Karpas-422 (cell line): ENCODE data around the gene KCNH1. TPM values are rescaled to one million over a fixed set of nuclear protein-coding genes. Genes with fewer than 3 reads are reported as not detected.
A peak's percentile ranks its signal among the peaks of the same experiment; 100 is the strongest.

Experiments
- DNase-seq: peaks from one replicate; pipeline ENCODE4 v3.0.0-alpha.2; 2015
- H2AFZ ChIP-seq: fragments of 200-600 bp; sonication (generic); 2 replicates; pipeline ENCODE4 v1.6.1; 2014; ENCODE audit warnings: antibody characterized with exemption, low read length, mixed read lengths
- H3K27ac ChIP-seq: fragments of 200-600 bp; sonication (generic); 2 replicates; pipeline ENCODE4 v1.5.1; 2014; ENCODE audit warnings: mild to moderate bottlenecking, low read length, moderate library complexity
- H3K27me3 ChIP-seq: fragments of 200-600 bp; sonication (generic); 2 replicates; pipeline ENCODE4 v1.6.1; 2014; ENCODE audit warnings: low read length, mixed read lengths
- H3K36me3 ChIP-seq: fragments of 200-600 bp; sonication (generic); 2 replicates; pipeline ENCODE4 v1.6.1; 2014; ENCODE audit warnings: low read length, mixed read lengths; ENCODE audit not compliant: insufficient read depth
- H3K4me1 ChIP-seq: fragments of 200-600 bp; sonication (generic); 2 replicates; pipeline ENCODE4 v1.6.1; 2014; ENCODE audit warnings: mild to moderate bottlenecking, low read length, mixed read lengths
- H3K4me2 ChIP-seq: fragments of 200-600 bp; sonication (generic); 2 replicates; pipeline ENCODE4 v1.6.1; 2014; ENCODE audit warnings: low read length, low read depth, mild to moderate bottlenecking; ENCODE audit not compliant: poor library complexity, severe bottlenecking
- H3K4me3 ChIP-seq: fragments of 200-600 bp; sonication (generic); 2 replicates; pipeline ENCODE4 v1.5.1; 2014; ENCODE audit warnings: mild to moderate bottlenecking, antibody characterized with exemption, low read length, mixed read lengths
- H3K79me2 ChIP-seq: fragments of 200-600 bp; sonication (generic); 2 replicates; pipeline ENCODE4 v1.6.1; 2014; ENCODE audit warnings: mild to moderate bottlenecking, low read length, mixed read lengths
- H3K9ac ChIP-seq: fragments of 200-600 bp; sonication (generic); 2 replicates; pipeline ENCODE4 v1.6.0; 2014; ENCODE audit warnings: low read length
- H3K9me2 ChIP-seq: fragments of 200-600 bp; sonication (generic), shearing (Covaris generic); replicated peaks from 2 replicates; pipeline ENCODE4 v1.6.0; 2014; ENCODE audit warnings: mild to moderate bottlenecking, low read length, moderate library complexity; ENCODE audit not compliant: insufficient read depth
- H3K9me3 ChIP-seq: fragments of 300-700, 200-600 bp; sonication (generic); 2 replicates; pipeline ENCODE4 v1.6.1; 2014; ENCODE audit warnings: low read length, mixed read lengths
- H4K20me1 ChIP-seq: fragments of 200-600 bp; sonication (generic); 2 replicates; pipeline ENCODE4 v1.6.1; 2014; ENCODE audit warnings: mild to moderate bottlenecking, antibody characterized with exemption, low read length, low read depth; ENCODE audit not compliant: insufficient read depth
- total RNA-seq: library from RNA; depleted of rRNA; stranded (reverse); fragments of >200 nt; shearing (Covaris generic); gene quantifications from 2 replicates; pipeline ENCODE4 v1.2.3, GENCODE V29; 2014; ENCODE audit warnings: low replicate concordance

KCNH1 gene
- total RNA-seq, 1 experiment from 2014 or later, result not detected

DNA sequence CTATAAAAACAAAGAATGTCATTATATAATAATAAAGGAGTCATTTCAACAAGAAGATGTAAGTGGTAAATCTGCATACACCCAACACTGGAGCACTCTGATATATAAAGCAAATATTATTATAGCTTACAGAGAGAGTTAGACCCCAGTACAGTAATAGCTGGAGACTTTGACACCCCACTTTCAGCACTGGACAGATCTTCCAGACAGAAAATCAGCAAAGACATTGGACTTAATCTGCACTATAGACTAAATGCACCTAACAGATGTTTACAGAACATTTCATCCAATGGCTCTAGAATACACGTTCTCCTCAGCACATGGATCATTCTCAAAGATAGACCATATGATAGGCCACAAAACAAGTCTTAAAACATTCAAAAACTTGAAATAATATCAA is 20.0 kb upstream of the KCNH1 start:
- H3K79me2 ChIP-seq, result no peaks in the 10 kb centered on the region
- no peaks in the 10 kb centered on the region for H3K9me2 ChIP-seq
- no peak overlapping the region for H3K9ac ChIP-seq
- H2AFZ ChIP-seq, result no peak overlapping the region
- no peak overlapping the region for H3K4me2 ChIP-seq
- no peaks in the 10 kb centered on the region for H3K36me3 ChIP-seq
- no peak overlapping the region for H3K27ac ChIP-seq
- no peaks in the 10 kb centered on the region for H3K9me3 ChIP-seq
- no peaks in the 10 kb centered on the region for H3K27me3 ChIP-seq
- no peak for DNase-seq
- H3K4me3 ChIP-seq, result no peak overlapping the region
- no peaks in the 10 kb centered on the region for H3K4me1 ChIP-seq
- H4K20me1 ChIP-seq, result no peaks in the 10 kb centered on the region

GRCh38 chr1:211148366-211148765 is 14.4 kb upstream of the KCNH1 start:
- no peaks in the 10 kb centered on the region for H3K9me2 ChIP-seq
- no peaks in the 10 kb centered on the region for H4K20me1 ChIP-seq
- no peak overlapping the region for H2AFZ ChIP-seq
- H3K36me3 ChIP-seq, result no peaks in the 10 kb centered on the region
- H3K27me3 ChIP-seq, result no peaks in the 10 kb centered on the region
- no peak overlapping the region for H3K27ac ChIP-seq
- H3K4me2 ChIP-seq, result no peak overlapping the region
- no peak overlapping the region for H3K4me3 ChIP-seq
- no peaks in the 10 kb centered on the region for H3K9me3 ChIP-seq
- H3K79me2 ChIP-seq, result no peaks in the 10 kb centered on the region
- DNase-seq, result no peak
- no peaks in the 10 kb centered on the region for H3K4me1 ChIP-seq
- no peak overlapping the region for H3K9ac ChIP-seq

DNA sequence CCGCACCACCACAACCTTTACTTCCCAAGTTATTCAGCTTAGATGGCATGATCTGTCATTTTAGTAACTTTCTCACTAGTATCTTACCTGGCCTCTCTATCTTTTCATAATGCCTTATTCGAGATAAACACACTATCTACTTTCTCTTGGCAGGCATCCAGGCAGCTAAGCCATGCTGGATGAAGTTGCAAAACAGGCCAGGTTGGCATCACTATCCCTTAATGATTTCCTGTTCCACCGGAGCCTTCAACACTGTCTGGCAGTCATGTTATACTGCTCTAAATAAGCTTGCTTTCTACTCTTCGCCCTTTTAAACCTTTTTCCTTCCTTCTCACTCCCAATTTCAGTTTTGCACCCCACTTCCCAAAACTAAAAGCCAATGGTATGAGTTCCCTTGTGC is 12.0 kb upstream of the KCNH1 start:
- Histone ChIP-seq H3K9me2 (no peaks in the 10 kb centered on the region), H3K27ac (no peak overlapping the region), H3K9me3 (no peaks in the 10 kb centered on the region), H3K4me2 (no peak overlapping the region), H2AFZ (no peak overlapping the region), H4K20me1 (no peaks in the 10 kb centered on the region), H3K4me1 (no peaks in the 10 kb centered on the region), H3K27me3 (no peaks in the 10 kb centered on the region), H3K4me3 (no peak overlapping the region), H3K9ac (no peak overlapping the region), H3K36me3 (no peaks in the 10 kb centered on the region), H3K79me2 (no peaks in the 10 kb centered on the region)
- DNase-seq, result no peak

GRCh38 chr1:211135342-211135950 is 1.5 kb upstream of the KCNH1 start:
- H3K9me2 ChIP-seq, result no peaks in the 10 kb centered on the region
- DNase-seq, result peak; percentile 80
- no peak overlapping the region for H3K4me3 ChIP-seq
- H3K36me3 ChIP-seq, result no peaks in the 10 kb centered on the region
- H4K20me1 ChIP-seq, result no peaks in the 10 kb centered on the region
- no peak overlapping the region for H3K27ac ChIP-seq
- H2AFZ ChIP-seq, result no peak overlapping the region
- no peak overlapping the region for H3K4me2 ChIP-seq
- no peaks in the 10 kb centered on the region for H3K79me2 ChIP-seq
- no peaks in the 10 kb centered on the region for H3K4me1 ChIP-seq
- H3K27me3 ChIP-seq, result no peaks in the 10 kb centered on the region
- H3K9me3 ChIP-seq, result no peaks in the 10 kb centered on the region
- no peak overlapping the region for H3K9ac ChIP-seq

DNA sequence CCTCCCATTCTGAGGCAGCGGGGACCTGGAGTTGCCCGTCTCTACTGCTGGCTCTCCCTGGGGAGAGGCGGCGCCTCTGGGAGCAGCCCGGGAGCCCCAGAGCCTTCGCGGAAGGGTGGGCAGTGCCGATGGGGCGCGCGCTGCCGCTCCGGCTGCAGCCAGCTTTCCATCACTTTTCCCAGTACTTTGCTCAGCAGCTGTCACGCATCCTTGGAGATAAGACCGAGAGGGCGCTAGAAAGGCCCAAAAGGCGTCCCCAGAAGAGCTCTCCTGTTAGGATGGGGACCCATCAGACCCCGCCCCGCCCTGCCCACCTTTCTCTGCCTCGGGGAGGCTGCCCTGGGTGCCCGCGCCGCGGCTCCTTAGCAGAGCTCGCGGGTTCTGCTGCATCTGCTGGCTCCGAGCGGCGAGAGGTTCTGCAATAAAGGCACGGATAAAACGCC is 534 bp downstream of the KCNH1 start:
- H3K27me3 ChIP-seq, result no peaks in the 10 kb centered on the region
- H3K27ac ChIP-seq, result no peak overlapping the region
- no peak overlapping the region for H2AFZ ChIP-seq
- no peaks in the 10 kb centered on the region for H3K36me3 ChIP-seq
- no peak overlapping the region for H3K4me2 ChIP-seq
- H3K9me3 ChIP-seq, result no peaks in the 10 kb centered on the region
- H3K4me3 ChIP-seq, result no peak overlapping the region
- H3K79me2 ChIP-seq, result no peaks in the 10 kb centered on the region
- no peak overlapping the region for H3K9ac ChIP-seq
- no peaks in the 10 kb centered on the region for H3K4me1 ChIP-seq
- H4K20me1 ChIP-seq, result no peaks in the 10 kb centered on the region
- DNase-seq, result no peak
- no peaks in the 10 kb centered on the region for H3K9me2 ChIP-seq

DNA sequence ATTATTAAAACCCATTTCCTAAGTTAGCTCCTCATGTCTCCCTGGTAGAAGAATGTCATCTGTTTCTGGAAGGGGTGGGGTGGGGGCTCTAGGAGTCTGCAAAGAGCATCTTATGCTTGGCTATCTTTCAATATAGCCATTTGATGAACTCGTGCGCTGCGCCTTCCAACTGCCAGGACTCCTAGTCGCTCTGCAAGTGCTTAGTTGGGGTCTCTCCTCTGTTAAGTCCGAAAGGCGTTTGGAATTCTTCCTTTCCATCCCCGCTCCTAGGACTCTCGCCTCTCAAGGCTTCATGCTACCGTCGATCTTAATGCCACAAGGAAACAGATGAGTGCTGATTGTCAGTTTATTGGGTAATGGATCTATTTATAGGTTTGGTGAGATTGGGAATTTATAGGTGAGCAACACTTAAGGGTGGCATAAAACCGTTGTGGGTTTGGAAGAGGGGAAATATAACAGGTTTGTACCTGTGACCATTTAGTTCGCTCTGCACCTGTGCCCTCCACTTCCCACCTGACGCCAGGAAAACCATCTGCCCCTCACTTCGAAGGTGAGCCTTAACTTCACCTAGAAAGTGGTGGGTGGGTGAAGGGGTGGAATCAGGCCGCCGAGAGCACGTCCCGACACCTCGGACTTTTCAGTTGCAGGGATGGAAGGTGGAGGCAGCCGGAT is 1.1 kb downstream of the KCNH1 start:
- H3K4me3 ChIP-seq, result no peak overlapping the region
- H3K9me2 ChIP-seq, result no peaks in the 10 kb centered on the region
- H2AFZ ChIP-seq, result no peak overlapping the region
- H3K9ac ChIP-seq, result no peak overlapping the region
- H3K27ac ChIP-seq, result no peak overlapping the region
- H3K9me3 ChIP-seq, result no peaks in the 10 kb centered on the region
- H3K36me3 ChIP-seq, result no peaks in the 10 kb centered on the region
- H3K79me2 ChIP-seq, result no peaks in the 10 kb centered on the region
- no peak overlapping the region for H3K4me2 ChIP-seq
- H4K20me1 ChIP-seq, result no peaks in the 10 kb centered on the region
- H3K4me1 ChIP-seq, result no peaks in the 10 kb centered on the region
- no peaks in the 10 kb centered on the region for H3K27me3 ChIP-seq
- no peak for DNase-seq

DNA sequence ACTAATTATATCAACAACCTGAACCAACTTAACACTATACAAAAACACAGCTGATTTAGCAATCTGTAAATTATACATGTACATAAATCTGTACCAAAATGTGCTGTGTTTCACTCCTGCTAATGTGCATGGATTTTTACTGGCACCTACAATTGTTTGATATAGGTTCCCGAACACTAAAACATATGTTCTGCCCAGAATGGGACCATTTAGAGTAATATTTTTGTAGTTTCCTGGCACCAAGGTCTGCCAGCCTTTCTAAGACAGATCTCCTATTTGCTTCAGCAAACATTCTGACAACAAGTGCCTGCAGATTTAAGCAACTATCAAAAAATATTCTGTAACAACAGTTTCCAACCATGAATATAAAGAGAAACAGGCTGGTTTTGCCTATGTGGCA is 4.2 kb downstream of the KCNH1 start:
- Histone ChIP-seq H3K9me2 (no peaks in the 10 kb centered on the region), H3K27ac (no peak overlapping the region), H3K9ac (no peak overlapping the region), H4K20me1 (no peaks in the 10 kb centered on the region), H3K4me1 (no peaks in the 10 kb centered on the region), H3K79me2 (no peaks in the 10 kb centered on the region), H3K4me3 (no peak overlapping the region), H2AFZ (no peak overlapping the region), H3K36me3 (no peaks in the 10 kb centered on the region), H3K27me3 (no peaks in the 10 kb centered on the region), H3K9me3 (no peaks in the 10 kb centered on the region), H3K4me2 (no peak overlapping the region)
- DNase-seq, result no peak

DNA sequence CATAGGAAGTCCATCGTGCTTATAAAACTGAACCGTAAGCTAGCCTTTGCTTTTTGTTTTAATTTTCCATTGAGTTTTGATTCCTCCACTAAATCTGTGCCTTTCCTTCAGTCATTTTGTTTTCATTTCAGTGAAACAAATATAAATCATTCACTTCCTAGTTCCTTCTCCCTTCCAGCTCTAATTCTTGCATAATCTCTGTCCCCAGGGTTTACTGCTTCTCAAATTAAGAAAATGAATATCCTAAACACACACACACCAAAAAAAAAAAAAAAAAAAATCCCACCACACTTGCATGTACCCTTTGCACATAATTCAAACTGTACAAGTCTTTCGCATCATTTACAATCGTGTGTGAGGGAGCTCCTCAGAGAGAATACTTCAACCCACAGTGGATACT is 6.8 kb downstream of the KCNH1 start:
- no peak for DNase-seq
- no peaks in the 10 kb centered on the region for H3K27me3 ChIP-seq
- no peak overlapping the region for H3K4me2 ChIP-seq
- H3K27ac ChIP-seq, result no peak overlapping the region
- no peaks in the 10 kb centered on the region for H3K9me2 ChIP-seq
- H3K4me3 ChIP-seq, result no peak overlapping the region
- no peaks in the 10 kb centered on the region for H3K79me2 ChIP-seq
- H3K9ac ChIP-seq, result no peak overlapping the region
- H3K4me1 ChIP-seq, result no peaks in the 10 kb centered on the region
- no peak overlapping the region for H2AFZ ChIP-seq
- no peaks in the 10 kb centered on the region for H3K9me3 ChIP-seq
- H3K36me3 ChIP-seq, result no peaks in the 10 kb centered on the region
- H4K20me1 ChIP-seq, result no peaks in the 10 kb centered on the region
